BLaER1 treated with 17β-estradiol and CSF1 and Interleukin-3, amounts not matched to agents 10 nM and 100 nM (cell line): ENCODE results near the gene HOXB1.

ENCODE experiments used
- H3K27ac ChIP-seq, 11 experiments: shearing (Covaris generic); formaldehyde crosslinking; 2 replicates each; pipeline ENCODE4 v1.8.1; 2022
- H3K27me3 ChIP-seq, 11 experiments: shearing (Covaris generic); formaldehyde crosslinking; 2 replicates each; pipeline ENCODE4 v1.8.1; 2022
- H3K36me3 ChIP-seq, 11 experiments: shearing (Covaris generic); formaldehyde crosslinking; 2 replicates each; pipeline ENCODE4 v1.8.1; 2022
- H3K4me1 ChIP-seq, 10 experiments: shearing (Covaris generic); formaldehyde crosslinking; 2 replicates each; pipeline ENCODE4 v1.8.1; 2022
- H3K4me2 ChIP-seq, 11 experiments: shearing (Covaris generic); formaldehyde crosslinking; 2 replicates each; pipeline ENCODE4 v1.8.1; 2022
- H3K4me3 ChIP-seq, 10 experiments: shearing (Covaris generic); formaldehyde crosslinking; 2 replicates each; pipeline ENCODE4 v1.8.1; 2022
- H3K9ac ChIP-seq, 11 experiments: shearing (Covaris generic); formaldehyde crosslinking; 2 replicates each; pipeline ENCODE4 v1.8.1; 2022
- H3K9me3 ChIP-seq, 11 experiments: shearing (Covaris generic); formaldehyde crosslinking; replicated peaks in 1 of 11; 2 replicates each; pipeline ENCODE4 v1.8.1; 2022
- H4K20me1 ChIP-seq, 11 experiments: shearing (Covaris generic); formaldehyde crosslinking; 2 replicates each; pipeline ENCODE4 v1.8.1; 2022
- Cebpa-rat ChIP-seq, 11 experiments: shearing (Covaris generic); IDR thresholded peaks; 2 replicates each; pipeline ENCODE4 v1.8.1; 2022

HOXB1 gene

DNA sequence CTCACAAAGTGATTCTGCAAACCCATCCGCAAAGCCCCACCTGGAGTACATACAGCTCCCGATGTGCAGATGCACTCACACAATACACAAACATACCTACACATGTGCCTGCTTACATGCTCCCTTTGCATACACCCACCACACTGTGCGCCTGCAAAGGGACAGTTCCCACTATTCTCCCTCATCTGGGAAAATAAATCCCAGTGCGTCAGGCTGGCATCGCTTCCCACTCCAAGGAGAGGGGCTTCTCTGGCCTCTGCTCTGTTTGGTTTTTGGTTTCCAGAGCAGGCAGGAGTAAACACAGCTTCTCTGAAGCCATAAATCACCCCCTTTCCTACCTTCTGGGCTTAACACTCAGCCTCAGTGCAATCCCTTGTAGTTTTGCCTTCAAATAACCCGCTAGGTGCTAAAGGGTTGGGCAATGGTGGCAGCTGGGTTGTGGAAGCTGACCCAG is 32.6 kb upstream of the HOXB1 start:
- H3K4me3 ChIP-seq, result no peak overlapping the region
- H4K20me1 ChIP-seq, result peaks cover 0 to 69% (median 26%) of the 10 kb centered on the region in 11 experiments; a peak in 13 of 22 replicates
- no peak overlapping the region for H3K9ac ChIP-seq
- no peaks in the 10 kb centered on the region for H3K36me3 ChIP-seq
- H3K27ac ChIP-seq, result no peak overlapping the region
- no peaks in the 10 kb centered on the region for H3K4me1 ChIP-seq
- H3K27me3 ChIP-seq, result peaks cover 97 to 100% (median 100%) of the 10 kb centered on the region in 11 experiments
- no peaks in the 10 kb centered on the region for H3K9me3 ChIP-seq
- H3K4me2 ChIP-seq, result no peak overlapping the region
- no peak for TF ChIP-seq Cebpa-rat (IDR thresholded peaks at IDR 0.05)

DNA sequence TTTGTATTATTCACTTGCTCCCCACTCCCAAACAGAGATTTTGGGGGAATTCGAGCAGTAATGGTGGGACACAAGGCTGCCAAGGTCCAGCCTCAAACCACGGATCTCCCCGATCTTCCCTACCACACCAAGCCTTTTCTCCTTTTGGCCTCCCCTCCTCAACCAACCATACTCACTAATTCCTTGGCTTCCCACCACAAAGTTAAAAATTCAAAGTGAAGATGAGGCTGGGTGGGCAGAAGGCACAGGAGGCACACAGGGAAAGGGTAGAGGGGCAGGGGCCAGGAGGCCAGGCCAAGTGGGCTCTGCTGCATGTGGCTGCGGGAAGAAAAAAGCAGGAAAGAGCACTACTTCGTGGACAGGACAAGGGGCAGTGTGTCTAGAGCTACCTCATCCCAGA is 32.1 kb upstream of the HOXB1 start:
- TF ChIP-seq Cebpa-rat (IDR thresholded peaks at IDR 0.05), result no peak
- H3K9me3 ChIP-seq, result no peaks in the 10 kb centered on the region
- no peak overlapping the region for H3K27ac ChIP-seq
- no peak overlapping the region for H3K4me2 ChIP-seq
- H3K36me3 ChIP-seq, result no peaks in the 10 kb centered on the region
- no peak overlapping the region for H3K4me3 ChIP-seq
- H3K4me1 ChIP-seq, result no peaks in the 10 kb centered on the region
- peaks cover 0 to 70% (median 26%) of the 10 kb centered on the region in 11 experiments; a peak in 13 of 22 replicates for H4K20me1 ChIP-seq
- H3K9ac ChIP-seq, result no peak overlapping the region
- peaks cover 97 to 100% (median 100%) of the 10 kb centered on the region in 11 experiments for H3K27me3 ChIP-seq

GRCh38 chr17:48561884-48562810 is 31.3 kb upstream of the HOXB1 start:
- H3K4me2 ChIP-seq, result no peak overlapping the region
- H3K27me3 ChIP-seq, result peaks cover 97 to 100% (median 100%) of the 10 kb centered on the region in 11 experiments
- no peak for TF ChIP-seq Cebpa-rat (IDR thresholded peaks at IDR 0.05)
- H3K9me3 ChIP-seq, result no peaks in the 10 kb centered on the region
- H3K4me3 ChIP-seq, result no peak overlapping the region
- H3K9ac ChIP-seq, result no peak overlapping the region
- no peaks in the 10 kb centered on the region for H3K36me3 ChIP-seq
- H3K4me1 ChIP-seq, result no peaks in the 10 kb centered on the region
- H4K20me1 ChIP-seq, result peaks cover 0 to 70% (median 25%) of the 10 kb centered on the region in 11 experiments; a peak in 13 of 22 replicates
- no peak overlapping the region for H3K27ac ChIP-seq

DNA sequence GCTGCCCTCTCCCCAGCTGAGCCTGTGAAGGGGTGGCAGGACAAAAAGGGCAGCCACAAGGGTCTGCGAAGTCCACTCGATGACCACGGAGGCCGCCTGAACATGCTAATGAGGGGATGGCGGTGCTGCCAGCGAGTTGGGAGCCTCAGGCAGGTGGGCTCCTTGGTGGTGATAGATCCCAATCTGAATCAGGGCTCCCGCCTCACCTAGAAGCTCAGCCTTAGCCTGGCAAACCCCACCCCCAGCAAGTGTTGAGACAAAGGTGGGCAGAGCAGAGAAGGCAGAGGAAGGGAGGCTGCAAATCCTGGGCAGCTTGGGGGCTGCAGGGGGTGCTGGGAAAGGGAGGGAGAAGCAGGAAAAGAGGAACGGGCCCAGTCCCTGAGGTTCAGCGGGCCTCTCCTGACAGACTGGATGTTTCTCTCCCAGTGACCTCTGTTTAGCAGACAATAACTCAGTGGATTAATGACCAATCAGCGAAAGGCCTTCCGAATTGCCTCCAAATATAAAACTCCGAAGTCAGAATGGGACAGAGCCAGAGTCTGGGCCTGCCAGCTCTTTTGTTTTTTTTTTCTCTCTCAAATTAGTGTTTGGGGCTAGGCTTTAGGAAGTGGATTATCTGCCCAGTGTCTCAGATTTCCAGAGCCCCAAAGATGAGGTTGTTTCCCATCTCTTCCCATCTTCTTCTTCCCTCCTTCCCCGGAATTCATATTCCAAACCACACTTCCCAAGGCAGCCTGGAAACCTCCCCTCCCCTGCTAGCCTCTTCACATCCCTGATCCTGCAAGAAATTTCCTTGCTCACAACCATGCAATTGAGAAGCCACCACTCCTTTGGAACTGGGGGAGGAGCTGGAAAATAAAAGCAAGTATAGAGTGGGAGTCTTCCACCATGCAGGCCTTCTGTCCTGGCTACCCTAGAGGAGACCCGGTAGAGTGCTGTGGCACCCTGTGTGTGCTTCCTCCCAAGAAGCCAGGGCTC is 29.3 kb upstream of the HOXB1 start:
- Histone ChIP-seq H3K9ac (no peak overlapping the region), H3K4me1 (no peaks in the 10 kb centered on the region), H3K27me3 (peaks cover 95 to 100% (median 100%) of the 10 kb centered on the region in 11 experiments), H3K9me3 (no peaks in the 10 kb centered on the region), H3K36me3 (no peaks in the 10 kb centered on the region), H3K4me2 (no peak overlapping the region), H3K4me3 (no peak overlapping the region), H3K27ac (no peak overlapping the region), H4K20me1 (peaks cover 0 to 64% (median 20%) of the 10 kb centered on the region in 11 experiments; a peak in 13 of 22 replicates)
- no peak for TF ChIP-seq Cebpa-rat (IDR thresholded peaks at IDR 0.05)

GRCh38 chr17:48559122-48559839 is 28.5 kb upstream of the HOXB1 start:
- Histone ChIP-seq H3K27me3 (peaks cover 95 to 100% (median 100%) of the 10 kb centered on the region in 11 experiments), H3K9me3 (no peaks in the 10 kb centered on the region), H3K27ac (no peak overlapping the region), H3K9ac (no peak overlapping the region), H4K20me1 (peaks cover 0 to 68% (median 25%) of the 10 kb centered on the region in 11 experiments; a peak in 14 of 22 replicates), H3K4me2 (no peak overlapping the region), H3K4me1 (no peaks in the 10 kb centered on the region), H3K36me3 (no peaks in the 10 kb centered on the region), H3K4me3 (no peak overlapping the region)
- TF ChIP-seq Cebpa-rat (IDR thresholded peaks at IDR 0.05), result no peak

DNA sequence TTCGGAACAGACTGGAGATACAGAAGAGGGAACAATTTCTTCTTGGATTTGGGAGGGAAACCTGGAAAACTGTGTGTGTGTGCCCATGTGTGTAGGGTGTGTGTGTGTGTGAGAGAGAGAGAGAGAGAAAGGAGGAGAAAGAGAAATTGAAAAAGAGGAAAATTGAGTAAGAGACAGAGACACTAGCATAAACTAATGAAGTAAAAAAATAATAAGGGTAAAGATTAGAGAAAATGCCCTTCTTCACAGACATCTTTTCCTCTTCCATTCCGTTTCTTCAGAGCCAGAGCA is 28.0 kb upstream of the HOXB1 start:
- TF ChIP-seq Cebpa-rat (IDR thresholded peaks at IDR 0.05), result no peak
- no peak overlapping the region for H3K4me2 ChIP-seq
- peaks cover 96 to 100% (median 100%) of the 10 kb centered on the region in 11 experiments for H3K27me3 ChIP-seq
- H3K4me3 ChIP-seq, result no peak overlapping the region
- H4K20me1 ChIP-seq, result peaks cover 0 to 70% (median 27%) of the 10 kb centered on the region in 11 experiments; a peak in 14 of 22 replicates
- H3K27ac ChIP-seq, result no peak overlapping the region
- H3K36me3 ChIP-seq, result no peaks in the 10 kb centered on the region
- no peaks in the 10 kb centered on the region for H3K4me1 ChIP-seq
- H3K9me3 ChIP-seq, result no peaks in the 10 kb centered on the region
- no peak overlapping the region for H3K9ac ChIP-seq

- Histone ChIP-seq H3K36me3 (no peaks in the 10 kb centered on the region), H3K9me3 (no peaks in the 10 kb centered on the region), H3K4me3 (no peak overlapping the region), H3K4me2 (no peak overlapping the region), H3K27ac (no peak overlapping the region), H4K20me1 (peaks cover 0 to 73% (median 28%) of the 10 kb centered on the region in 11 experiments; a peak in 15 of 22 replicates), H3K4me1 (no peaks in the 10 kb centered on the region), H3K27me3 (peaks cover 96 to 100% (median 100%) of the 10 kb centered on the region in 11 experiments), H3K9ac (no peak overlapping the region)
- no peak for TF ChIP-seq Cebpa-rat (IDR thresholded peaks at IDR 0.05)
Measured at GRCh38 chr17:48558057-48558830, 27.4 kb upstream of the HOXB1 start.
